T-helper 2 cell treated with Interferon-gamma antibody and Interleukin-4, amounts not matched to agents 100 ng/mL and 5 ng/mL, for 36 hours (primary cell): ENCODE measurements around the gene TUBGCP3. TPM values are rescaled to one million over a fixed set of nuclear protein-coding genes. Genes with fewer than 3 reads are reported as not detected.

ENCODE experiments used
- intact Hi-C: fragments of 100-400 bp; cut with micrococcal nuclease; formaldehyde crosslinking; loops from one replicate; pipeline ENCODE4 v1.15.1; 2023
- total RNA-seq: library from RNA; stranded (reverse); gene quantifications from 2 replicates; pipeline ENCODE4 v1.2.3, GENCODE V29; 2022

TUBGCP3 gene
- total RNA-seq, 1 donor from 2014 or later = 68.4 TPM

DNA sequence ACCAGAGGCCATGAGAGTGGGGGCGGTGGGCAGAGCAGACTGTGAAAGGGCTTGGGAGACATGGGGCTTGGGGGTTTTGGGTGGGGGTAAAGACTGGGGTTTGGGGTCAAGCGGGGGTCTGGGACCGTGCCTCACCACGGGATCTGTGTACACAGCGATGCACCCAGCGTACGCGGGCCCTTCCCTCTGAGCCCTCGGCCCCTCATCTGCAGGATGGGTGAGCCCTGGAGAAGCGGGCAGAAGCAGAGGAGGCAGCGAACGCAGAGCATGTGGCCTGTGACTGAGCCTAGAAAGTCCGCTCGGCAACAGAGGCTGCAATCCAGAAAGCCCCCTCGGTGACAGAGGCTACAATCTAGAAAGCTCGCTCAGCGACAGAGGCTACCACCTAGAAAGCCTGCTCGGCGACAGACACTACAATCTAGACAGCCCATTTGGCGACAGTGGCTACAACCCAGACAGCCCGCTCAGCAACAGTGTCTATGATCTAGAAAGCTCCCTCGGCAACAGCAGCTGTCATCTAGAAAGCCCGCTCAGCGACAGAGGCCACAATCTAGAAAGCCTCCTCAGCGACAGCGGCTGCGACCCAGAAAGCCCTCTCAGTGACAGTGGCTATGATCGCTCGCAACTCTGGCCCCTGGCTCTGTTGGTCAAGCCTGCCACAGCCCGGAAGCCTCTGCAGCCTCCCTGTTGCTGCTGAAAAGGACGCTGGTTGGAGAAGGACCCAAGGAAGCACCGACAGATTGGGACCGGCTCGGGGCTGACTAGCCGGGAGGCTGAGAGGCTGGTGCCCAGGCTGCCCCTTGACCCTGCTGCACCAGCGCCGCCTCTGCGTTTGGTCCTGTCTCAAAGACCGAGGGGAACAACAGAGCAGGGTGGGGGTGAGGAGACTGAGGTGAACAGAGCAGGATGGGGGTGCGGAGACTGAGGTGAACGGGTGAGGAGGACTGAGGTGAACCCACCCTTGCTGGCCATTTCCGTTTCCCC is 143.2 kb downstream of the TUBGCP3 start:
- intact Hi-C loops = loop anchor here (10.0 kb wide), 1 partner anchor 60 kb away; no protein-coding TSS in a partner anchor

DNA sequence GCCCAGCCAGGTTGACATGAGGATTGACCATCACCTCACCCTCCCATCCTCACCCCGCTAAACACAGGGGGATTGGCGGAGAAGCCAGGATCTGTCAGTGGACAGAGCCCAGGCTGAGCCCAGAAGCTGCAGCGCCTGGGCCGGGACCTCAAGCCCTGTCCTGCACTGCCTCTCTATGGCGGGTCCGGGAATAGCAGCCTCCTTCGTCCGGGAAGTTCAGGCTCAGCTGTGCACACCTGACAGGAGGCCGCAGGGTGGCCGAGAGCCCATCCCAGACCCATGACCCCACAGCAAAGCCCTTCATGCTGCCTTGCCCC is 144.0 kb downstream of the TUBGCP3 start:
- intact Hi-C loops = loop anchor here (2.0 to 10.0 kb wide), 2 partner anchors 59 to 163 kb away; no protein-coding TSS in a partner anchor

- intact Hi-C loops = loop anchor here (2.0 to 10.0 kb wide), 2 partner anchors 59 to 163 kb away; no protein-coding TSS in a partner anchor
Observed at GRCh38 chr13:112443191-112443994, 144.6 kb downstream of the TUBGCP3 start.

GRCh38 chr13:112442483-112443090 is 145.4 kb downstream of the TUBGCP3 start:
- intact Hi-C loops = loop anchor here (2.0 to 10.0 kb wide), 2 partner anchors 58 to 164 kb away; no protein-coding TSS in a partner anchor

DNA sequence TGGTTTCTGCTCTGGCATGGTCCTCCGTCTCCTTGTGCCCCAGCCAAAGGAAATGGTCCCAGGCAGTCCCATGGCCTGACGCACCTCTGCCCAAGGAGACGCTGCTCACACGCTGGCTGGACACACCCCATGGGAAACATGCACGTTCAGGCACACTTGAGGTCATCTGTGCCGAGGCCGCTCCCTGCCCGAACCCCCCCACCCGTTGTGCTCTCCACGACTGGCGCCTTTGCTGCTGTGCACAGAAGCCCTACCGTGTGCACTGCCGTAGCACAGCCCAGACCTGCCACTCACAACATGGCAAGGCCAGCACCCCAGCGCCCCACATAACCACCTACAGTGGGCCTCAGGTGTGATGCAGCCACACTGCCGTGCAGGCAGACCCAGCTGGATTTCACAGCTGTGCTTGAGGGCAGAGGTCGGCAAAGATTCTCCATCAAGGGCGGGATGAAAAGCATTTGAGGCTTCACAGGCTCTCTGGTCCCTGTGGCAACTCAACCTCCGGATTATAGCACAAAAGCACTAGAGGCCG is 146.1 kb downstream of the TUBGCP3 start:
- intact Hi-C loops = loop anchor here (2.0 to 10.0 kb wide), 2 partner anchors 57 to 165 kb away; no protein-coding TSS in a partner anchor

DNA sequence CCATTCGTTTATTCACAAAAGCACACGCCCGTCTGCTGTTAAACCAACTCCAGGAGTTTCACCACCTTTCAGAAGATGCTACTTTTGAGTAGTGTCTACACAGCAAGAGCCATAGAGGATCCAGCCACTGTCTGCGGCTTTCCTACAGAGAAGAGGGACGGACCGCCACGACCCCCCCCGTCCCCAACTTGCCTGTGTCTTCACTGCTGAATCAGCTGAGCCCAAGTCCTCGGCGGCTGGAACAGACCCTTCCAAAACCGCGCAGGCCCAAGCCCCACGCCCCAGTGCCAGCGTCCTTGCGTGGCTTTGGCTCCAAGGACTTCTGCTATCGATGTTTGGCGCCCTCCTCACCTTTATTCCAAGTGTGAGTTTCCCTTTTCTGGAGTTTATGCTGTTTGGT is 146.7 kb downstream of the TUBGCP3 start:
- intact Hi-C loops = loop anchor here (10.0 kb wide), 1 partner anchor 56 kb away; no protein-coding TSS in a partner anchor

DNA sequence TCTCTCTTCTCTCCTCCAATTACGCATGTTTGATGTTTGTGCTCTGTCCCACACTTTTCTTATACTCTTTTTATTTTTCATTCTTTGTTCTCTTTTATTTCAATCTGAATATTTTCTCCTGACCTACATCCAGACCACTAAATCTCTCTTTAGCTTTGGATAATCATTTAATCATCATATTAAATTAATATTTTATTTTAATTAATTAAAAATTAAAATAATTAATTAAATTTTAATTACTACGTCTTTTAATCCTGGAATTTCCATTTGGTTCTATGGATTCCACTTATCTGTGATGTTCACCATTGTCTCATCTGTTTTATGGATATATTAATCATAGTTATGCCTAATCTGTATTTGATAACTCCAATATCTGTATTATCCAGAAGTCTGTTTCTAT is 149.4 kb downstream of the TUBGCP3 start:
- intact Hi-C loops = no loop called here

- intact Hi-C loops = no loop called here
Observed at GRCh38 chr13:112438094-112438493, 149.9 kb downstream of the TUBGCP3 start.

GRCh38 chr13:112435973-112436372 is 152.0 kb downstream of the TUBGCP3 start:
- intact Hi-C loops = no loop called here

Other genes with a start within 250 kb of the TUBGCP3 start
- not detected in 2 replicates for gene SPACA7, start 211.8 kb downstream of the TUBGCP3 start, total RNA-seq
- 64.2 and 68.2 TPM in 2 replicates for gene ATP11A, start 101.9 kb upstream of the TUBGCP3 start, total RNA-seq